Measurements from ENCODE around the gene SUMO1. TPM values are rescaled to one million over a fixed set of nuclear protein-coding genes. Genes with fewer than 3 reads are reported as not detected.

SUMO1 gene
- total and polyA plus RNA-seq, 10 of the 15 experiments (the other 5 are each of a cell fraction or from before 2014, with no cell fraction given), result 105 to 458 (median 199) TPM

- 33% methylated on average over 4 of the region's 4 CpGs for WGBS (ENCODE audit: insufficient coverage, insufficient replicate concordance, low lambda C conversion rate, missing lambda C conversion rate)
- no peaks in the 10 kb centered on the region for H3K9me3 ChIP-seq (replicated peaks; ENCODE audit: control insufficient read depth, insufficient read depth, low read length)
- no peak overlapping the region for H3K9ac ChIP-seq (ENCODE audit: control insufficient read depth, insufficient read depth, low read length)
- H3K4me2 ChIP-seq (ENCODE audit: control insufficient read depth, insufficient read depth), result no peak overlapping the region
- H3K79me2 ChIP-seq (ENCODE audit: control insufficient read depth, insufficient read depth, low read length), result no peaks in the 10 kb centered on the region
- no TSS peak for BruUV-seq (replicated peaks)
- no peaks in the 10 kb centered on the region for H4K20me1 ChIP-seq (ENCODE audit: control insufficient read depth, insufficient read depth)
- in situ Hi-C loops (cut with MboI) (no loop called here), intact Hi-C loops (cut with micrococcal nuclease; ENCODE audit: unreplicated experiment) (no loop called here)
- no peak overlapping the region for H3K27ac ChIP-seq (ENCODE audit: control insufficient read depth, insufficient read depth)
- ChIA-PET SMC1A (ENCODE audit: uncharacterized antibody, unreplicated experiment) (no interaction called here), POLR2A (no interaction called here), CTCF (interaction anchor here (0.9 kb wide), 1 partner anchor 296 kb away, joined by 3 read pairs; no protein-coding TSS in a partner anchor), RAD21 (ENCODE audit: unreplicated experiment) (no interaction called here)
- H3K4me1 ChIP-seq (ENCODE audit: control insufficient read depth, insufficient read depth, low read length), result no peaks in the 10 kb centered on the region
- H3K27me3 ChIP-seq (replicated peaks in 1 of 2; ENCODE audit: control insufficient read depth in 2 of 2, insufficient read depth in 2 of 2, low read length in 1 of 2), result no peaks in the 10 kb centered on the region
- TF ChIP-seq POLR2AphosphoS5 (IDR thresholded peaks at IDR 0.05; ENCODE audit: low read length) (no peak), MTA2 (IDR thresholded peaks at IDR 0.05; ENCODE audit: low read depth) (no peak), ZNF592 (IDR thresholded peaks at IDR 0.05) (no peak), TBL1XR1 (IDR thresholded peaks at IDR 0.05; ENCODE audit: low read depth, low read length) (no peak), IRF5 (IDR thresholded peaks at IDR 0.05; ENCODE audit: borderline replicate concordance) (no peak), FOS (IDR thresholded peaks at IDR 0.05; ENCODE audit: borderline replicate concordance, extremely low read depth, insufficient read length) (no peak), JUNB (IDR thresholded peaks at IDR 0.05) (no peak), BCL3 (IDR thresholded peaks at IDR 0.05; ENCODE audit: borderline replicate concordance, insufficient read depth, low read depth, low read length, poor library complexity, severe bottlenecking) (no peak), ESRRA (IDR thresholded peaks at IDR 0.05; ENCODE audit: low read length) (no peak), ASH2L (IDR thresholded peaks at IDR 0.05; ENCODE audit: borderline replicate concordance, low read depth) (no peak), IRF3 (IDR thresholded peaks at IDR 0.05) (no peak), PAX5 (IDR thresholded peaks at IDR 0.05; ENCODE audit: borderline replicate concordance, low read depth, low read length) (no peak)
- no peak for FAIRE-seq
- no peak for ATAC-seq
- H3K36me3 ChIP-seq (ENCODE audit: control insufficient read depth in 2 of 2, insufficient read depth in 2 of 2, low read length in 1 of 2), result no peaks in the 10 kb centered on the region
- H2AFZ ChIP-seq (ENCODE audit: control insufficient read depth, low read depth, low read length), result no peak overlapping the region
- no peak overlapping the region for H3K4me3 ChIP-seq
- no peak for DNase-seq (ENCODE audit: low read depth, low spot score)
These were observed 81.0 kb downstream of the SUMO1 start for GRCh38 chr2:202157211-202157990.
